ENCODE data around the gene ZFX.

ZFX gene

GRCh38 chrX:24203072-24203808, 53.7 kb downstream of the ZFX start:
- no peak for DNase-seq

- no peak for DNase-seq
Observed at GRCh38 chrX:24204331-24204730, 54.8 kb downstream of the ZFX start.

GRCh38 chrX:24204958-24205357, 55.4 kb downstream of the ZFX start:
- DNase-seq, result no peak

- DNase-seq, result no peak
Observed at GRCh38 chrX:24207826-24208225, 58.3 kb downstream of the ZFX start.

GRCh38 chrX:24208496-24209240, 59.1 kb downstream of the ZFX start:
- no peak for DNase-seq

GRCh38 chrX:24210190-24210589, 60.7 kb downstream of the ZFX start:
- DNase-seq, result no peak

GRCh38 chrX:24214568-24214967, 65.0 kb downstream of the ZFX start:
- DNase-seq, result no peak

- no peak for DNase-seq
Observed at GRCh38 chrX:24215272-24215671, 65.7 kb downstream of the ZFX start.

- no peak for DNase-seq
Observed at GRCh38 chrX:24216037-24216436, 66.5 kb downstream of the ZFX start.

- DNase-seq, result no peak
Observed at GRCh38 chrX:24216827-24217226, 67.3 kb downstream of the ZFX start.

GRCh38 chrX:24219320-24219719, 69.8 kb downstream of the ZFX start:
- DNase-seq, result no peak

- DNase-seq, result no peak
Observed at GRCh38 chrX:24221872-24222271, 72.3 kb downstream of the ZFX start.

- DNase-seq, result no peak
Observed at GRCh38 chrX:24225265-24225664, 75.7 kb downstream of the ZFX start.

- DNase-seq, result no peak
Observed at GRCh38 chrX:24226176-24226575, 76.6 kb downstream of the ZFX start.

GRCh38 chrX:24228596-24228995, 79.1 kb downstream of the ZFX start:
- DNase-seq, result no peak

- DNase-seq, result no peak
Observed at GRCh38 chrX:24229400-24229879, 79.9 kb downstream of the ZFX start.

GRCh38 chrX:24229976-24230375, 80.4 kb downstream of the ZFX start:
- no peak for DNase-seq

GRCh38 chrX:24231131-24231540, 81.6 kb downstream of the ZFX start:
- DNase-seq, result no peak

- no peak for DNase-seq
Observed at GRCh38 chrX:24231641-24232179, 82.2 kb downstream of the ZFX start.

GRCh38 chrX:24232796-24233195, 83.3 kb downstream of the ZFX start:
- no peak for DNase-seq

- no peak for DNase-seq
Observed at GRCh38 chrX:24235084-24235710, 85.7 kb downstream of the ZFX start.

GRCh38 chrX:24241822-24242648, 92.5 kb downstream of the ZFX start:
- no peak for DNase-seq
